BLaER1 (cell line): ENCODE measurements around the gene FANCF.

Source experiments
- H3K27ac ChIP-seq: shearing (Covaris generic); formaldehyde crosslinking; 2 replicates; pipeline ENCODE4 v1.8.1; 2022
- H3K27me3 ChIP-seq: shearing (Covaris generic); formaldehyde crosslinking; 2 replicates; pipeline ENCODE4 v1.8.1; 2022
- H3K36me3 ChIP-seq: shearing (Covaris generic); formaldehyde crosslinking; 2 replicates; pipeline ENCODE4 v1.8.1; 2022
- H3K4me1 ChIP-seq: shearing (Covaris generic); formaldehyde crosslinking; 2 replicates; pipeline ENCODE4 v1.8.1; 2022
- H3K4me2 ChIP-seq: shearing (Covaris generic); formaldehyde crosslinking; 2 replicates; pipeline ENCODE4 v1.8.1; 2022
- H3K4me3 ChIP-seq: shearing (Covaris generic); formaldehyde crosslinking; 2 replicates; pipeline ENCODE4 v1.8.1; 2022
- H3K9ac ChIP-seq: shearing (Covaris generic); formaldehyde crosslinking; 2 replicates; pipeline ENCODE4 v1.8.1; 2022
- H3K9me3 ChIP-seq: shearing (Covaris generic); formaldehyde crosslinking; 2 replicates; pipeline ENCODE4 v1.8.1; 2022
- H4K20me1 ChIP-seq: shearing (Covaris generic); formaldehyde crosslinking; 2 replicates; pipeline ENCODE4 v1.8.1; 2022
- Cebpa-rat ChIP-seq: shearing (Covaris generic); IDR thresholded peaks from 2 replicates; pipeline ENCODE4 v1.8.1; 2022

The FANCF gene

GRCh38 chr11:22581354-22582150, 44.1 kb downstream of the FANCF start:
- Histone ChIP-seq H3K36me3 (no peaks in the 10 kb centered on the region), H4K20me1 (no peaks in the 10 kb centered on the region), H3K4me3 (no peak overlapping the region), H3K9me3 (no peaks in the 10 kb centered on the region), H3K27me3 (no peaks in the 10 kb centered on the region), H3K9ac (no peak overlapping the region), H3K27ac (no peak overlapping the region), H3K4me2 (no peak overlapping the region), H3K4me1 (no peaks in the 10 kb centered on the region)
- TF ChIP-seq Cebpa-rat: no peak

DNA sequence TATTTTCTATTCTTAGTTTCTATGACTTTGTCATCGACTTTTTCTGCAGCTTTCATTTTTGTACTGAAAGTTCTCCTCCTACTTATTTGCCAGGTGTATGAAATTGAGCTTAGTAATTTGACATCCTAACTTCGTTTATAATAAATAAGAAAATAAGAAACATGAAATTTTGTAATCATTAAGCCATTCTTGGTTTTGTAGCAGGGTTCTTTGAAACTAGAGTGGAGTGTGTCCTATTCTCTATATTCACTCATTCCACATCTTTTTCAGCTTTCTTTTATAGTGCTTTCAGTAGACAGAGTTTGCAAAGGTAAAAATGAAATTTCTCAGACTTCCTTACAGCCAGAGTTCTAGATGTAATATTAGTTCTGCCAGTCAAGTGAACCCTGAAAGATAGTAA, 47.8 kb downstream of the FANCF start:
- no peak overlapping the region for H3K4me3 ChIP-seq
- H3K4me2 ChIP-seq: no peak overlapping the region
- H3K27me3 ChIP-seq: no peaks in the 10 kb centered on the region
- TF ChIP-seq Cebpa-rat: no peak
- no peaks in the 10 kb centered on the region for H4K20me1 ChIP-seq
- H3K4me1 ChIP-seq: no peaks in the 10 kb centered on the region
- H3K9me3 ChIP-seq: no peaks in the 10 kb centered on the region
- H3K27ac ChIP-seq: no peak overlapping the region
- no peak overlapping the region for H3K9ac ChIP-seq
- H3K36me3 ChIP-seq: no peaks in the 10 kb centered on the region
